PC-3 (cell line): Measurements from ENCODE around the gene UGT3A2.

Experiments used
- EZH2phosphoT487 ChIP-seq: fragments of 300-600 bp; sonication (generic); IDR thresholded peaks from 2 replicates; pipeline ENCODE4 v1.6.1; 2018; ENCODE audit warnings: mild to moderate bottlenecking, antibody characterized with exemption, low read length, borderline replicate concordance
- TF ChIP-seq, protein P1 (sequence below): fragments of 300-600 bp; sonication (generic); conservative IDR thresholded peaks from 2 replicates; pipeline ENCODE4 v1.5.1; 2017; ENCODE audit warnings: antibody characterized with exemption, low read depth, mild to moderate bottlenecking, low read length

DNA sequence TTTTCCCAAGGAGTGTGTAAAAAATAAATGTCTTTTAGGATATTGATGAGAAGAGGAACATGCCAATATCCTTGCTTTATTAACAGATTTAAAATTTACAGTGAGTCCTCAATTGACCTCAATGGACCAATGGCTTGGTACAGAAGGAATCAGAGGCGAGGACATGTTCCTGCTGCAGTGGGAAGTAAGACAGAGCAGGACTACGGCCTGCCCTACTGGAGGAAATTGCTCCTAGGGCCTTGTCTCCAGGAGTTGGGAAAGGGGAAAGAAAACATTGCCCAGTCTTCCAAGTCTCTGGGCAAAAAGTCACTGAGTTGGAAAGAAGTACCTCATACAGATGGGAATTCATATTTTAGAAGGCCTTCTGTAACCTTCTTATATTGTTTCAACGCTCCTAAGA is 33.1 kb upstream of the UGT3A2 start:
- TF ChIP-seq, protein P1, sequence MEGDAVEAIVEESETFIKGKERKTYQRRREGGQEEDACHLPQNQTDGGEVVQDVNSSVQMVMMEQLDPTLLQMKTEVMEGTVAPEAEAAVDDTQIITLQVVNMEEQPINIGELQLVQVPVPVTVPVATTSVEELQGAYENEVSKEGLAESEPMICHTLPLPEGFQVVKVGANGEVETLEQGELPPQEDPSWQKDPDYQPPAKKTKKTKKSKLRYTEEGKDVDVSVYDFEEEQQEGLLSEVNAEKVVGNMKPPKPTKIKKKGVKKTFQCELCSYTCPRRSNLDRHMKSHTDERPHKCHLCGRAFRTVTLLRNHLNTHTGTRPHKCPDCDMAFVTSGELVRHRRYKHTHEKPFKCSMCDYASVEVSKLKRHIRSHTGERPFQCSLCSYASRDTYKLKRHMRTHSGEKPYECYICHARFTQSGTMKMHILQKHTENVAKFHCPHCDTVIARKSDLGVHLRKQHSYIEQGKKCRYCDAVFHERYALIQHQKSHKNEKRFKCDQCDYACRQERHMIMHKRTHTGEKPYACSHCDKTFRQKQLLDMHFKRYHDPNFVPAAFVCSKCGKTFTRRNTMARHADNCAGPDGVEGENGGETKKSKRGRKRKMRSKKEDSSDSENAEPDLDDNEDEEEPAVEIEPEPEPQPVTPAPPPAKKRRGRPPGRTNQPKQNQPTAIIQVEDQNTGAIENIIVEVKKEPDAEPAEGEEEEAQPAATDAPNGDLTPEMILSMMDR = no peak
- no peak for TF ChIP-seq EZH2phosphoT487
